Lower leg skin (tissue), 3 donors: ENCODE results near the gene FGF2.

Experiments
- CTCF ChIP-seq, 3 donors: fragments of 450-650 bp; IDR thresholded peaks; one replicate each; pipeline ENCODE4 v1.5.1; 2016; ENCODE audit warnings: antibody characterized with exemption in 3 of 3, mild to moderate bottlenecking in 3 of 3, moderate library complexity in 2 of 3
- POLR2A ChIP-seq, 2 donors: fragments of 450-650 bp; IDR thresholded peaks; one replicate each; pipeline ENCODE4 v1.6.1; 2016 to 2017; ENCODE audit warnings: antibody characterized with exemption in 2 of 2, mild to moderate bottlenecking in 1 of 2, moderate library complexity in 1 of 2

- TF ChIP-seq POLR2A (IDR thresholded peaks at IDR 0.05) (no peak), CTCF (IDR thresholded peaks at IDR 0.05) (no peak)
Observed at GRCh38 chr4:122826553-122827257, at the start of gene FGF2.
